MM.1S (cell line): ENCODE data around the gene FGR.
A peak's percentile ranks its signal among the peaks of the same experiment; 100 is the strongest.

Source experiments
- DNase-seq: peaks from one replicate; pipeline ENCODE4 v3.0.0-alpha.2; 2015
- H2AFZ ChIP-seq: fragments of 300-600 bp; sonication (generic); 2 replicates; pipeline ENCODE4 v1.6.0; 2016; ENCODE audit warnings: antibody characterized with exemption, low read length
- H3F3A ChIP-seq: fragments of 300-600 bp; sonication (generic); 2 replicates; pipeline ENCODE4 v1.6.1; 2016; ENCODE audit warnings: mild to moderate bottlenecking, antibody characterized with exemption, low read length, moderate library complexity, mixed read lengths; ENCODE audit not compliant: insufficient read depth
- H3K27ac ChIP-seq: fragments of 300-600 bp; sonication (generic); 2 replicates; pipeline ENCODE4 v1.5.1; 2016; ENCODE audit warnings: mild to moderate bottlenecking, low read length
- H3K27me3 ChIP-seq: fragments of 300-600 bp; sonication (generic); replicated peaks from 2 replicates; pipeline ENCODE4 v1.6.0; 2016; ENCODE audit warnings: low read length; ENCODE audit not compliant: insufficient read depth
- H3K36me3 ChIP-seq: fragments of 300-600 bp; sonication (generic); replicated peaks from 2 replicates; pipeline ENCODE4 v1.6.1; 2016; ENCODE audit warnings: mild to moderate bottlenecking, low read length, mixed read lengths; ENCODE audit not compliant: insufficient read depth
- H3K4me1 ChIP-seq: fragments of 300-600 bp; sonication (generic); 2 replicates; pipeline ENCODE4 v1.6.1; 2016; ENCODE audit warnings: low read length, mixed read lengths
- H3K4me2 ChIP-seq: fragments of 300-600 bp; sonication (generic); 2 replicates; pipeline ENCODE4 v1.6.0; 2016; ENCODE audit warnings: low read depth, low read length
- H3K4me3 ChIP-seq: fragments of 300-600 bp; sonication (generic); 2 replicates; pipeline ENCODE4 v1.5.1; 2016; ENCODE audit warnings: low read length, mixed read lengths
- H3K79me2 ChIP-seq: fragments of 300-600 bp; sonication (generic); 2 replicates; pipeline ENCODE4 v1.6.1; 2016; ENCODE audit warnings: mixed run types, low read length, mixed read lengths
- H3K9ac ChIP-seq: fragments of 300-600 bp; sonication (generic); 2 replicates; pipeline ENCODE4 v1.6.1; 2016; ENCODE audit warnings: low read length, mixed read lengths
- H3K9me2 ChIP-seq: fragments of 300-600 bp; sonication (generic); replicated peaks from 2 replicates; pipeline ENCODE4 v1.6.1; 2016; ENCODE audit warnings: mild to moderate bottlenecking, low read length, mixed read lengths; ENCODE audit not compliant: insufficient read depth
- H3K9me3 ChIP-seq: fragments of 300-600 bp; sonication (generic); replicated peaks from 2 replicates; pipeline ENCODE4 v1.6.1; 2016; ENCODE audit warnings: mild to moderate bottlenecking, low read length, mixed read lengths; ENCODE audit not compliant: insufficient read depth
- H4K20me1 ChIP-seq: fragments of 300-600 bp; sonication (generic); 2 replicates; pipeline ENCODE4 v1.6.1; 2016; ENCODE audit warnings: mild to moderate bottlenecking, low read length, moderate library complexity, mixed read lengths; ENCODE audit not compliant: insufficient read depth
- CTCF ChIP-seq: fragments of 300-600 bp; sonication (generic); IDR thresholded peaks from 2 replicates; pipeline ENCODE4 v1.5.1; 2016; ENCODE audit warnings: antibody characterized with exemption, low read length, mixed read lengths
- EZH2 ChIP-seq: fragments of 300-600 bp; sonication (generic); optimal IDR thresholded peaks from 2 replicates; pipeline ENCODE3; 2017; ENCODE audit warnings: low read depth, mild to moderate bottlenecking, antibody characterized with exemption, low read length, mixed read lengths
- EZH2phosphoT487 ChIP-seq: fragments of 300-600 bp; sonication (generic); IDR thresholded peaks from 2 replicates; pipeline ENCODE4 v1.6.1; 2018; ENCODE audit warnings: antibody characterized with exemption, low read length

Gene FGR

DNA sequence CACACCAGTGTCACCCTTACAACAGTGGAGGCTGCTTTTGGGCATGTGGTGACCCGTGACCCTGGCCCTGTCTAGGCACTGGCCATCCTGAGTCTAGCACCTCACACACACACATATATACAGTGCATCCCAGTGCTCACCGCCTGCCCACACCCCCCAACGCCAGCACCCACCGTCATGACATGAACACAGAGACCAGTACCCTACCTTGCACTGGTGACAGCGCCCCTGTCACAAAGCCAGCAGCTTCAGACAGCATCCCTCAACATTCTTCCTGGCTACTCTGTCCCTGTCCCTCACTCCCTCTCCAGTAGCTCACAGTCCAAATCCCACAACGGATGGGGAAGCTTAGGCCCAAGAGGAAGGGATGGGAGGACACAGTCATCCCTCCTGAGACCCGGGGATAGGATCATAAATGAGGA lies 58.2 kb downstream of the FGR start:
- peaks cover 6% of the 10 kb centered on the region; the same call in 1 of the 2 replicates for H3K4me1 ChIP-seq
- TF ChIP-seq EZH2phosphoT487 (no peak), CTCF (no peak), EZH2 (no peak)
- no peak overlapping the region for H2AFZ ChIP-seq
- no peak overlapping the region for H3K27ac ChIP-seq
- no peaks in the 10 kb centered on the region for H3F3A ChIP-seq
- H3K9me2 ChIP-seq = no peaks in the 10 kb centered on the region
- H3K4me2 ChIP-seq = no peak overlapping the region
- no peaks in the 10 kb centered on the region for H3K9me3 ChIP-seq
- no peak for DNase-seq
- no peak overlapping the region for H3K9ac ChIP-seq
- H3K4me3 ChIP-seq = no peak overlapping the region
- no peaks in the 10 kb centered on the region for H3K79me2 ChIP-seq
- H4K20me1 ChIP-seq = no peaks in the 10 kb centered on the region
- H3K27me3 ChIP-seq = no peaks in the 10 kb centered on the region
- H3K36me3 ChIP-seq = no peaks in the 10 kb centered on the region

DNA sequence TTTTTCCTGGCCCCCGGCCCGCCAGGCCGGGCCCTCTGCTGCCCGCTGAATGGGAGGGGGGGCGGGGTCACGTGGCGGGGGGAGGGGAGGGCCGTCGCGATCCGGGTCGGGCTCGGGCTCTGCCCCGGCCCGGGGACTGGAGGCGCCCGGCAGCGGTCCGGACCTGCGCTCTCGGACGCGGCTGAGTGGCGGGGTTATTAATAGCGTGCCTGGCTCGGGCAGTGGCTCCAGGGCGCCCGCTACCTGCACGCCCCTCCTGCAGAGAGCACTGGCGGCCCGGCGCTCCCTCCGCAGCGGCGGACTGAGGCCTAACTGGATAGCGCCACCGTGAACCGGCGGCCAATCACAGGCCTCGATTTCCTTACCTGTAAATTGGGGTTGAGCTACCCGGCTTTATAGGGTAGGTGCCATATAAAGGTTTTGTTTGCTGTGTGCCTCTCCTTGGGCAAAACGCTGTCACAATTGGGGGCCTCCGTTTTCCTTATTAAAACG lies 59.1 kb downstream of the FGR start:
- peak; percentile 61 for DNase-seq
- Histone ChIP-seq H2AFZ (peak overlapping the region; percentile 53; the same call in 1 of the 2 replicates), H4K20me1 (no peaks in the 10 kb centered on the region)

GRCh38 chr1:27574871-27575831 lies 59.8 kb downstream of the FGR start:
- peak overlapping the region; percentile 34; the same call in 1 of the 2 replicates for H3K4me3 ChIP-seq
- H3K4me2 ChIP-seq = peak overlapping the region; percentile 9; the same call in 1 of the 2 replicates
- no peak for DNase-seq
- H3K9me2 ChIP-seq = no peaks in the 10 kb centered on the region
- H3K27ac ChIP-seq = no peak overlapping the region
- no peak overlapping the region for H3K9ac ChIP-seq
- no peaks in the 10 kb centered on the region for H3F3A ChIP-seq
- no peaks in the 10 kb centered on the region for H3K9me3 ChIP-seq
- no peaks in the 10 kb centered on the region for H4K20me1 ChIP-seq
- no peaks in the 10 kb centered on the region for H3K79me2 ChIP-seq
- peaks cover 6% of the 10 kb centered on the region; the same call in 1 of the 2 replicates for H3K4me1 ChIP-seq
- H3K36me3 ChIP-seq = no peaks in the 10 kb centered on the region
- no peak for TF ChIP-seq EZH2phosphoT487
- TF ChIP-seq CTCF = peak; percentile 10
- no peak for TF ChIP-seq EZH2
- no peak overlapping the region for H2AFZ ChIP-seq
- H3K27me3 ChIP-seq = no peaks in the 10 kb centered on the region

More for the DNA sequence above, 59.1 kb downstream of the FGR start:
- Histone ChIP-seq H3K4me2 (peak overlapping the region; percentile 67), H3K27me3 (no peaks in the 10 kb centered on the region), H3K4me1 (peaks cover 6% of the 10 kb centered on the region; the same call in 1 of the 2 replicates), H3K27ac (no peak overlapping the region), H3K79me2 (no peaks in the 10 kb centered on the region), H3K9ac (no peak overlapping the region), H3K9me3 (no peaks in the 10 kb centered on the region), H3K9me2 (no peaks in the 10 kb centered on the region), H3F3A (no peaks in the 10 kb centered on the region), H3K4me3 (peak overlapping the region; percentile 44), H3K36me3 (no peaks in the 10 kb centered on the region)
- TF ChIP-seq EZH2 (no peak), EZH2phosphoT487 (no peak), CTCF (peak; percentile 15; the same call in 1 of the 2 replicates)
